HK-2 (cell line): ENCODE results near the gene EHD2.
"Not testable (repeated sequence)": the region's sequence is repeated elsewhere in the genome, so short reads cannot be mapped to it uniquely, and the experiment has no call there.

Experiments
- DNase-seq: peaks from one replicate; pipeline ENCODE4 v3.0.0-alpha.2; 2018; ENCODE audit not compliant: unreplicated experiment

The EHD2 gene, protein sequence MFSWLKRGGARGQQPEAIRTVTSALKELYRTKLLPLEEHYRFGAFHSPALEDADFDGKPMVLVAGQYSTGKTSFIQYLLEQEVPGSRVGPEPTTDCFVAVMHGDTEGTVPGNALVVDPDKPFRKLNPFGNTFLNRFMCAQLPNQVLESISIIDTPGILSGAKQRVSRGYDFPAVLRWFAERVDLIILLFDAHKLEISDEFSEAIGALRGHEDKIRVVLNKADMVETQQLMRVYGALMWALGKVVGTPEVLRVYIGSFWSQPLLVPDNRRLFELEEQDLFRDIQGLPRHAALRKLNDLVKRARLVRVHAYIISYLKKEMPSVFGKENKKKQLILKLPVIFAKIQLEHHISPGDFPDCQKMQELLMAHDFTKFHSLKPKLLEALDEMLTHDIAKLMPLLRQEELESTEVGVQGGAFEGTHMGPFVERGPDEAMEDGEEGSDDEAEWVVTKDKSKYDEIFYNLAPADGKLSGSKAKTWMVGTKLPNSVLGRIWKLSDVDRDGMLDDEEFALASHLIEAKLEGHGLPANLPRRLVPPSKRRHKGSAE

DNA sequence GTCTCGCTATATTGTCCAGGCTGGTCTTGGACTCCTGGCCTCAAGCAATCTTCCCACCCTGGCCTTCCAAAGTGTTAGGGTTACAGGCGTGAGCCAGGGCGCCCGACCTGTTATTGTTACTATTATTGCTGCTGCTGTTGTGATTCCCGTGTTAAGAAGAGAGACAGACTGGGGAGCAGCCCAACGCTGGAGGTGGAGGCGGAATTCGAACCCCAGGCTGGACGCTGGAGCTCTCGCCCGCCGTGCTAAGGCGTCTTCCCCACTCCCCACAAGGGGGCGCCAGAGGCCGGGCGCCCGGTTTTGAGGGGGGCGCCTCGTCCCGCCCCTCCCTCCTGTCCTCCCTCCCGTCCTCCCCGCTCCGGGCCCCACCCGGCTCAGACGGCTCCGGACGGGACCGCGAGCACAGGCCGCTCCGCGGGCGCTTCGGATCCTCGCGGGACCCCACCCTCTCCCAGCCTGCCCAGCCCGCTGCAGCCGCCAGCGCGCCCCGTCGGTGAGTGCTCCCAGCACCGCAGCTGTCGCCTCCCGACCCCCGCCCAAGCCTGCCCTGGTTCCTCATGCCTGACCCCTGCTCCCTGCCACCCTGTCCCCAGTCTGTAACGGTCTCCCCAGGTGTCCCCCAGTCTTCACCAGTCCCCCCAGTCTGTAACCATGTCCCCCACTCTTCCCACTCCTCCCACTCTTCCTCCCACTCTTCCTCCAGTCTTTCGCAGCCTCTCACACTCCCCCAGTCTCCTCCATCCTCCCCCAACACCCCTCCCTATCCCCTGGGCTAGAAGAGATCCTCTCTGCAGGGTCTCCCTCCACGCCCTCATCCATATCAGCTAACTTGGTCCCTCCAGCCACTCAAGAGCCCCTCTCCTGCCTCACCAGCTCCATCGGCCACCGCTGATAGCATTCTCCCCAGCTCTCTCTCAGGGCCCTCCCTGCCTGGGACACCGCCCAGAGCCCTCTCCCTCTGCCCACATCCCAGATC, at the start of gene EHD2:
Gene EHD2, plus strand, starts transcription at position 377 of the 976 bp plus-strand sequence. CDS start 3,191 bp downstream, outside the sequence.
- DNase-seq: peak; percentile 82

DNA sequence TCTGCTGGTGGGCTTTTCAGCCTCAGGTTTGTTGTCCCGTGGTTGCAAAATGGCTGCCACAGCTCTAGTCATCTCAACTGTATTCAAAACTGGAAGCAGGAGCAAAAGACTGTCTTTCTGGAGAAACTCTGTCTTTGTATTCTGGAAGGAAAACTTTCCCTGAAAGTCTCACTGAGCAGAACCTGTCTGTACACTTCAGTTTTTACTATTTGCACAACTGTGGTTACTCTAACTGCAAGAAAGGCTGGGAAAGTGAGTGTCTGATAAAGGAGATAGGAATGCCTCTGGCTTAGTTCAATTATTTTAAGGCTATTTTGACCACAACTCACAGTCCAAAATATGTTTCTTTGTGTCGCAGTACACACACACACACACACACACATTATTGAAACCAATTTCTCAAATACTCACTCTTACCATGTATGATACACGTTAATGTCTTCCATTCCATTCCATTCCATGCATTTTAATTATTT, 49.7 kb upstream of the EHD2 start:
- no peak for DNase-seq

DNA sequence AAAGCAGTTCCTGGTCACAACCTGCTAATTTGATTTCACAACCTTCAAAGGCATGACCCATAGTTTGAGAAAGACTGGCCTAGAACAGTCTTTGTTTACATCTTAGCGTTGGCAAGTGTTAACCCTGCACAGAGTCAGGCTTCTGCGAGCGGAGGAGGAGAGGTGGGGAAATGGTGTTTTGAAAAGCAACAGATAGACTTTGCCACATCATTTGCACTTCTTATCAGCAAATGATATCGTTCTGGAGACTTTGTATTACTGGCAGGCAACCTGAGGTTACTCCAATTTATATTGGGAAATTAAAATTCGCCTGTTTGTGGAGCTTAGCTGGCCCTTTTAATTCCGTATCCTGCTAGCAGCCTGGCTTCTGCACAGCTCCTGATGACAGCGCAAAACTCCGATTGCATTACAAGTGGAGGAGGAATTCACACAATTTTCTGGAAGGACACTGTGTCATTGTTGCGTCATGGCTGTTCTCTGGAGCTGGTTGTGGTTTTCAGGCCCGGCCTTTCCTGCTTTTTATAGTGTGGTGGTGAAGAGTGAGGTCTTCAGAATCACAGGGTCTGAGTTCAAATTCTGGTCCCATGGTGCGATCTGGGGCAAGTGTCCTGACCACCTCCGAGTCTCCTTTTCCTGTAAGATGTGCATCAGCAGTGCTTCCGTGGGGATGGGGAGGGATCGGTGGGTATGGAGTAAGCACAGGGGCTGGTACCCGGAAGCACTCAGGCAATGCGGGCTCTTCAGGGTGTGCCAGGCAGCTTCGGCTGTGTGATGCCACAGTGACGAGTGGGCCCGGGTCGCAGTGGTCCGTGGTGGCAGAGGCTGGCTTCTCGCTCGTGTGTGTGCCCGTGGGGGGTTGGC, 49.1 kb upstream of the EHD2 start:
- peak; percentile 71 for DNase-seq

DNA sequence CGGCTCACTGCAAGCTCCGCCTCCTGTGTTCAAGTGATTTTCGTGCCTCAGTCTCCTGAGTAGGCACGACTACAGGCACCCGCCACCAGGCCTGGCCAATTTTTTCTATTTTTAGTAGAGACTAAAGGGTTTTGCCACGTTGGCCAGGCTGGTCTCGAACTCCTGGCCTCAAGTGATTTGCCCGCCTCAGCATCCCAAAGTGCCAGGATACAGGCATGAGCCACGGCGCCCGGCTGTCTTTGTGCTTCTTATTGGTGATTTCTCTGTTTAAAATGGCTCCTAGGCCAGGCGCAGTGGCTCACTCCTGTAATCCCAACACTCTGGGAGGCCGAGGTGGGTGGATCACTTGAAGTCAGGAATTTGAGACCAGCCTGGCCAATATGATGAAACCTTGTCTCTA, 44.7 kb upstream of the EHD2 start:
- not testable (repeated sequence) for DNase-seq

DNA sequence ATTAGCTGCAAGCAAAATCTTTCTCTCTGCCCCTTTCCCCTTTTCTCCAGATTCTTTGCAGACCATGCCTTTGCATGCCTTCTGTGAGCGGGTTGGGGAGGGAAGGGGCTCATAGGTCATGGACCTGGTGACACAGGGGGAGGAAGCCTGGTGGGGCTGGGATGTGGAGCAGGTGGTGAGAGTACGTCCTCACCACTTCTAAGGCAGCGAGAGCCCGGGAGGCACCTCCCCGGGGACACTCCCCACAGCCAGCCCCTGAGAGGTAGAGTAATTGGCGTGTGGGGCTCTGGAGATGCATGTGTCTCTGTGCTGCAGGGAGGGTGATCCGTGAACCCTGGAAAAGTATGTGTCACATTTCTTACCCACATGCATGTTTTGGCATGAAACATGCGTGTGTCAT, 42.5 kb upstream of the EHD2 start:
- DNase-seq: no peak

DNA sequence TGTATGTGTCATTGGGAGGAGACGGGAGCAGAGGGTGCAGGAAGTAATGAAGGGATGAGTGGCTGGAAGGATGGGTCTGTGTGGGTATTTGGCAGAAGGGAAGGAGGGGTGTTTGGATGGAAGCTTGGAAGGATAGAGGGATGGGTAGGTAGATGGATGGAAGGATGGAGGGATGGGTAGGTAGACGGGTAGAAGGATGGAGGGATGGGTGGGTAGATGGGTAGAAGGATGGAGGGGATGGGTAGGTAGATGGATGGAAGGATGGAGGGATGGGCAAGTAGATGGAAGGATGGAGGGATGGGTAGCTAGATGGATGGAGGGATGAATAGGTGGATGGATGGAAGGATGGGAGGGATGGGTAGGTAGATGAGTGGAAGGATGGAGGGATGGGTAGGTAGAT, 41.7 kb upstream of the EHD2 start:
- no peak for DNase-seq

DNA sequence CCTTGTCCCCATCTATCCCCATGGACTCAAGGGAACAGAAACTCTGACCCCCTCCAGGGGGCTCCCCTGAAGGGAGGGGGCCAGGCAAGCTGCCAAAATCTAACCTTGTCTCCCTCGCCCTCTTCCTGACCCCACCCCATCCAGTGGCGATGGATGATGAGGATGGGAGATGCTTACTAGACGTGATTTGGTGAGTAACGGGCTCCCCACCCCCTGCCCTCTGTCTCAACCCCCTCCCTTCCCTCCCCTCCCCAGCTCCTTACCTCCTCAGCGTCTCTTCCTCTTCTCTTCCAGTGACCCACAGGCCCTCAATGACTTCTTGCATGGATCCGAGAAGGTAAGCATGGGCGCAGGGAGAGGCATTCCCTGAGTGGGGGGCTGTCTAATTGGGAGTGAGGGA, 39.8 kb upstream of the EHD2 start:
- DNase-seq: no peak

DNA sequence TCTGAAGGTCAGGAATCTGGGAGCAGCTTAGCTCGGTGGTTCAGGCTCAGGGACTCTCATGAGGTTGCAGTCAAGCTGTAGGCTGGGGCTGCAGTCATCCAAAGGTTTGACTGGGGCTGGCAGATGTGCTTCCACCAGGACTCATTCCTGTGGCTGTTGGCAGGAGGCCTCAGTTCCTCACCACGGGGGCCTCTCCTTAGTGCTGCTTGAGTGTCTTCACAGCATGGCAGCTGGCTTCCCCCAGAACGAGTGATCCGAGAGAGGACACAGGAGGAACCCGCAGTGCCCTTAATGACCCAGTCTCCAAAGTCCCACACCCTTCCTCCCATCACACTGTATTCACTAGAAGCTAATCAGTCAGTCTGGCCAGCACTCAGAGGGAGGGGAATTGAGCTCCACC, 38.7 kb upstream of the EHD2 start:
- no peak for DNase-seq

DNA sequence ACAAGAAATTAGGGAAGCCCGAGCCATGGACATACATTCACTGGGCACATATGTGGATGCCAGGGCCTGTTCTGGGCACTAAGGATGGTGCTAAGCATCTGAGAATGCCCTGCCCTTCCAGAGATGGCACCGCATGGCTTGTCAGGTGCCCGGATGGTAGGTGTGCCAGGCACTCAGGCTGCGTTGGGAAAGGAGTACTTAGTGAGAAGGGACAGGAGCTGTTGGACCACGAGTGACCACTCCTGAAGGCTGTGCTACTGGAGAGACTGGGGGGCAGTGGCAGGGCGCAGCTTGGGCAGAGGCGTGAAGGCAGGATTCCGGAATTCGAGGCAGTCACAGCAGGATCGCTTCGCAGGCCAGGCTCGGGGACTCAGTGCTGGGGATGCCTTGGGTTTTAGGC, 38.0 kb upstream of the EHD2 start:
- no peak for DNase-seq

DNA sequence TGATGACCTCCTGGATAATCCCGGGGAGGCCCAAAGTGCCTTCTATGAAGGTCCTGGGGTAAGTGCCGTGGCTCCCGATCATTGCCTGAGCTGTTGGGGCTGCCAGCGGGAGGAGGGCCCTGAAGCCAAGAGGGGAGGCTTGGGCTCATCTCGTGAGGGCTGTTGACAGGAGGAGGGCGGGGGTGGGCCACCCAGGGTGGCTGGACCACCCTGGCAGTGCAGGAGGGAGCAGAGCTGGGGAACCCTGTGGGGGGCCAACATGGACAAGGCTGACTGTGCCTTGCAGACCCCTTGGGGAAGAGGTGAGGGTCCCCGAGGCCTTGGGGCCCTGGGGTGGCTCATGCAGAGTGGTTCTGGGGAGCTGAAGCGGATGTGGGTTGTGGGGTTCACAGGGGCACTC, 37.4 kb upstream of the EHD2 start:
- DNase-seq: no peak

DNA sequence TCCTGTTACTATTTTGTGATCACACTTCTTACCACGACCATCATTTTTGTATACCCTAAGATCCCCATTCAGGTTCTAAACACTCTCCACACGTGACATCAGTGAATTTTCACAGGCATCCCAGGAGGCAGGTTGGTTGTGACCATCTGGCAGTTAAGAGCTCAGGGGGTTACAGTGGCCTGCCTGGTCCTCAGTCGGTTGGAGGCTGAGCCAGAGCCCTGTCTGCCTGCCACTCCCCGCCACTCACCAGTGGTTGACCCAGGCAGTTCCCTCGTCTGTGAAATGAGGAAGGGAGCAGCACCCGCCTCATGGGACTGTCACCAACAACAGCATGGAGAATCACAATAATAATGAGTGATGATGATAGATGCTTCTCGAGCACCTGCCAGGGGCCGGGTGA, 36.4 kb upstream of the EHD2 start:
- DNase-seq: no peak

DNA sequence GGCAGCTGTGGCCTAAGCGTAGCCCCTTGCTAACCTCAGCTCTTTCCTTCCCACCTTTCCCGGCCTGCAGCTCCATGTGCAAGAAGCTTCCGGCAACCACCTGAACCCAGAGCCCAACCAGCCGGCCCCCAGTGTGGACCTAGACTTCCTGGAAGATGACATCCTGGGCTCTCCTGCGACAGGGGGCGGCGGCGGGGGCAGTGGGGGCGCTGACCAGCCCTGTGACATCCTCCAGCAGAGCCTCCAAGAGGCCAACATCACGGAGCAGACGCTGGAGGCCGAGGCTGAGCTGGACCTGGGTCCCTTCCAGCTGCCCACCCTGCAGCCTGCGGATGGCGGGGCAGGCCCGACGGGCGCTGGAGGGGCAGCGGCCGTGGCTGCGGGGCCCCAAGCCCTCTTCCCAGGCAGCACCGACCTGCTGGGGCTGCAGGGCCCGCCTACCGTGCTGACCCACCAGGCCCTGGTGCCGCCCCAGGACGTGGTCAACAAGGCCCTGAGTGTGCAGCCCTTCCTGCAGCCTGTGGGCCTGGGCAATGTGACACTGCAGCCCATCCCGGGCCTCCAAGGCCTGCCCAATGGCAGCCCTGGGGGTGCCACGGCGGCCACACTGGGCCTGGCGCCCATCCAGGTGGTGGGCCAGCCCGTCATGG, 33.8 kb upstream of the EHD2 start:
- DNase-seq: no peak

DNA sequence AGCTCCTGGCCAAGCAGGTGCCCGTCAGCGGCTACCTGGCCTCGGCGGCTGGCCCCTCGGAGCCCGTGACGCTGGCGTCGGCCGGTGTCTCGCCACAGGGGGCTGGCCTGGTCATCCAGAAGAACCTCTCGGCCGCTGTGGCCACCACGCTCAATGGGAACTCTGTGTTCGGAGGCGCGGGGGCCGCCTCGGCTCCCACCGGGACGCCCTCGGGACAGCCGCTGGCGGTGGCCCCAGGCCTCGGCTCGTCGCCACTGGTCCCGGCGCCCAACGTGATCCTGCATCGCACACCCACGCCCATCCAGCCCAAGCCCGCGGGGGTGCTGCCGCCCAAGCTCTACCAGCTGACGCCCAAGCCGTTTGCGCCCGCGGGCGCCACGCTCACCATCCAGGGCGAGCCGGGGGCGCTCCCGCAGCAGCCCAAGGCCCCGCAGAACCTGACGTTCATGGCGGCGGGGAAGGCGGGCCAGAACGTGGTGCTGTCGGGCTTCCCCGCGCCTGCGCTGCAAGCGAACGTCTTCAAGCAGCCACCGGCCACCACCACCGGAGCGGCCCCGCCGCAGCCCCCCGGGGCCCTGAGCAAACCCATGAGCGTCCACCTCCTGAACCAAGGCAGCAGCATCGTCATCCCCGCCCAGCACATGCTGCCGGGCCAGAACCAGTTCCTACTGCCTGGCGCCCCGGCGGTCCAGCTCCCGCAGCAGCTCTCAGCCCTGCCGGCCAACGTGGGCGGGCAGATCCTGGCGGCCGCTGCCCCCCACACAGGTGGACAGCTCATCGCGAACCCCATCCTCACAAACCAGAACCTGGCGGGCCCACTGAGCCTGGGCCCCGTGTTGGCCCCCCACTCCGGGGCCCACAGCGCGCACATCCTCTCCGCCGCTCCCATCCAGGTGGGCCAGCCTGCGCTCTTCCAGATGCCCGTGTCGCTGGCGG, 33.0 kb upstream of the EHD2 start:
- DNase-seq: no peak

DNA sequence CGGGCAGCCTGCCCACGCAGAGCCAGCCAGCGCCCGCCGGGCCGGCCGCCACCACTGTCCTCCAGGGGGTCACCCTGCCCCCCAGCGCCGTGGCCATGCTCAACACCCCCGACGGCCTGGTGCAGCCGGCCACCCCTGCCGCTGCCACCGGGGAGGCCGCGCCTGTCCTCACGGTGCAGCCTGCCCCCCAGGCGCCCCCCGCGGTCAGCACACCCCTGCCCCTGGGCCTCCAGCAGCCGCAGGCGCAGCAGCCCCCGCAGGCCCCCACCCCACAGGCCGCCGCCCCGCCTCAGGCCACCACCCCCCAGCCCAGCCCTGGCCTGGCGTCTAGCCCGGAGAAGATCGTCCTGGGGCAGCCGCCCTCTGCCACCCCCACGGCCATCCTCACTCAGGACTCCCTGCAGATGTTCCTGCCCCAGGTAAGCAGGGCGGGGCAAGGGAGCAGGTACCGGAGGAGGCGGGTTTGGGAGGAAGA, 32.3 kb upstream of the EHD2 start:
- DNase-seq: no peak

DNA sequence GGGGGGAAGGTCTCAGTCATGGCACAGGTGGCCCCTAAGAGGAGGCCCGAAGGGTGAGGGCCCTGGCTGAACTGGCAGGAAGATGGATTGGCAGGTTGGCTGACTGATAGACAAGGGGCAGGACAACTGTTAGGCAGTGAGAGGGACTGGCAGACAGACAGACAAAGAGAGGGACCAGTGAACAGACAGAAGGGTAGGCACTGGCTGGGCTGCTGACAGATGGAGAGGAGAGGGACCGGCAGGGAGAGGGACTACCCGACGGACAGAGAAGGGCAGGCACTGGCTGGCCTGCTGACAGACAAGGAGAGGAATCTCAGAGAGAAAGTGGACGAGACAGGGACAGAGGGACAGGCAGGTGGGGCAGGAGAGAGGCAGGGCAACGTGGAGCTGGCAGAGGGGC, 31.8 kb upstream of the EHD2 start:
- DNase-seq: no peak

DNA sequence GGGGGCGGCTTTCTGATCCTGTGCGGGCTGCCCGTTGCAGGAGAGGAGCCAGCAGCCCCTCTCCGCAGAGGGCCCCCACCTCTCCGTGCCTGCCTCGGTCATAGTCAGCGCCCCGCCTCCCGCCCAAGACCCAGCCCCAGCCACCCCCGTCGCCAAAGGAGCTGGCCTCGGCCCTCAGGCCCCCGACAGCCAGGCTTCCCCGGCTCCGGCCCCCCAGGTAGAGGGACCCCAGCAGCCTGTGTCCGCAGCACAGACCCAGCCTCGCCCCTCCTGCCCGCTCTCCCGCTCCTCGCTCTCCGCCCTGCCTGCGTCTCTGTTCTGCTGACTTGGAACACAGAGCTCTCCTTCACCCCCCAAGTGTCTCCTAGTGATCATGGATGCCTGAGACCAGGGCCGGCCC, 31.3 kb upstream of the EHD2 start:
- DNase-seq: no peak

DNA sequence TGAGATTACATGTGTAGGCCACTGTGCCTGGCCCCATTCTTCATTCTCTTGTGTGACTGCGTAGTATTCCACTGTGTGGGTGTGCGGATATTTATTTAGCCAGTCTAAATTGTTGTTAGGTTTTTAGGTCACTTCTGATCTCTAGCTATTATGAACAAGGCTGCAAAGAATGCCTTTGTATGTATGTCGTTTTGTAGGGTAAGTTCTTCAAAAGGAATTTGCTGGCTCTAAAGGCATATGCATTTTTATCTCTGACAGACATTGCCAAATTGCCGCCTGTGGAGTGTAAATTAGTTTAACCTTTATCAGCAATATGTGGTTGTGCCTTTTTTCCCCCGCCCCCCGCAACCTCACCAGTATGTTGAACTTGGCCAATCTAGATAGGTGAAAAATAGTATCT, 30.3 kb upstream of the EHD2 start:
- no peak for DNase-seq

DNA sequence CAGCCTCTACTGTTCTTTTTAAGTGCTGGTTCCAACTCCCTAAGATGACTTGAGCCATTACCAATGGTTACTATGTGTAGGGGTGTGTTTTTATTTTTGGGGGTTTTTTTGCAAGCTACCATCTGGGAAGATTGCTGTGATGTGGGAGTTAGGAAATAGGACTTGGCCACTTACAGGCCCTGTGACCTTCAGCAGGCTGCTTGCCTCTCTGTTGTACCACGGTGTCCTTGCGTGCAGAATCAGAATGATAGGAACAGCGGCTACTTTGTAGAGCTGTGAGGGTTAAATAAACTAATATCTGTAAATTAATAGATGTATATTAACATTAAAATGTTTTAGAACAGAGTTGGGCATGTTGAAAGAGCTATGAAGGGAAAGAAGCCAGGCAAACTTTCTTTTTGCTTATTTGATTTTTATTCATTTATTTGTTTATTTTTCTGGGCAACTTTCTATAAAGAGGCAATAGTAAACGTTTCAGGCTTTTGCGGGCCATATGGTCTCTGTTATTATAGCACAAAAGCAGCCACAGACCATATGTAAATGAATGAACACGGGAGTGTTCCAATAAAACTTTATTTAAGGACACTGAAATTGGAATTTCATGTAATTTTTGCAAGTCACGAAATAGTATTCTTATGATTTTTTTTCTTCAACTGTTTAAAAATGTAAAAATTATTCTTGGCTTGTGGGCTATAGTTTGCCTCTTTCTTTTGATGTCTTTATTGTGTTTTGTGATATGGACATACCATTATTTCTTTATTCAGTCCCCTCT, 26.4 kb upstream of the EHD2 start:
- no peak for DNase-seq

DNA sequence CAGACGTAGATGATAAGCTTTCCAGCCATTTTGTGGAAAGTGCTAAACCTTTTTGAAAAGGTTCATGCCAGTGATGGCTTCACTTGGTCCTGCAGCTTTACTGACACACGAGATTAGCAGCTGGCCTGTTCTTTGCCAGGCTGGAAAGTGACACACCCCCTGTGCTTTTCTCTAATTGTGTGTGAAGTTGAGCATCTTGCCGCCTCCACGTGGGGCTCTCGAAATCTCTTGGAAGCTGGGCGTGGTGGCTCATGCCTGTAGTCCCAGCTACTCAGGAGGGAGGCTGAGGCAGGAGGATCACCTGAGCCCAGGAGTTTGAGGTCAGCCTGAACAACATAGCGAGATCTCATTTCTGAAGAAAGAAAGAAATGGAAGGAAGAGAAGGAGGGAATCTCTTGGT, 25.3 kb upstream of the EHD2 start:
- no peak for DNase-seq
